ENCODE measurements around the gene ZNF236.

DNA sequence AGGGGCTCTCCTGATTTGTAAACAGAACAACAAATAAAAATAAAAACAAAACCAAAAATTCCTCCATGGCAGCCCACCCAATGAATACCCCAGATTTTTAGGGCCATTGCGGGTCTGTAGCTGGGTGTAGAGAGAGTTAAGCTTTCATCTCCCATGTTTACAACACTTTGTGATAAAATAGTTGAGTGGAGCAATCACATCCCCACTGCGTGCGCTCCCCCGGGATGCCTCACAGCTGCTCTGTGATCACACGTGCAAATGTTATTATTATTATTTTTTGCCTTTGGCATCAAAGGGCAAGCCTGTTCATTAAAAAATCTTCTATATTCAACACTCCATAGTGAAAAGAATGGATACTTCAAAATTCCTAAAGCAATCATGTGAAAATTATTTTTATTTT is 192.2 kb downstream of the ZNF236 start:
- TF ChIP-seq, protein P1, sequence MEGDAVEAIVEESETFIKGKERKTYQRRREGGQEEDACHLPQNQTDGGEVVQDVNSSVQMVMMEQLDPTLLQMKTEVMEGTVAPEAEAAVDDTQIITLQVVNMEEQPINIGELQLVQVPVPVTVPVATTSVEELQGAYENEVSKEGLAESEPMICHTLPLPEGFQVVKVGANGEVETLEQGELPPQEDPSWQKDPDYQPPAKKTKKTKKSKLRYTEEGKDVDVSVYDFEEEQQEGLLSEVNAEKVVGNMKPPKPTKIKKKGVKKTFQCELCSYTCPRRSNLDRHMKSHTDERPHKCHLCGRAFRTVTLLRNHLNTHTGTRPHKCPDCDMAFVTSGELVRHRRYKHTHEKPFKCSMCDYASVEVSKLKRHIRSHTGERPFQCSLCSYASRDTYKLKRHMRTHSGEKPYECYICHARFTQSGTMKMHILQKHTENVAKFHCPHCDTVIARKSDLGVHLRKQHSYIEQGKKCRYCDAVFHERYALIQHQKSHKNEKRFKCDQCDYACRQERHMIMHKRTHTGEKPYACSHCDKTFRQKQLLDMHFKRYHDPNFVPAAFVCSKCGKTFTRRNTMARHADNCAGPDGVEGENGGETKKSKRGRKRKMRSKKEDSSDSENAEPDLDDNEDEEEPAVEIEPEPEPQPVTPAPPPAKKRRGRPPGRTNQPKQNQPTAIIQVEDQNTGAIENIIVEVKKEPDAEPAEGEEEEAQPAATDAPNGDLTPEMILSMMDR (IDR thresholded peaks at IDR 0.05) = no peak
- no peak for TF ChIP-seq POLR2A (IDR thresholded peaks at IDR 0.05)
